Fibroblast of skin of scalp (primary cell): ENCODE data around the gene FOXD4.
"Not testable (repeated sequence)": the region's sequence is repeated elsewhere in the genome, so short reads cannot be mapped to it uniquely, and the experiment has no call there.

ENCODE experiments used
- DNase-seq: peaks from one replicate; pipeline ENCODE4 v3.0.0-alpha.2; 2013

The FOXD4 gene

GRCh38 chr9:90851-91250 lies 27.4 kb downstream of the FOXD4 start:
- DNase-seq, result not testable (repeated sequence)

GRCh38 chr9:88396-89037 lies 29.7 kb downstream of the FOXD4 start:
- not testable (repeated sequence) for DNase-seq

GRCh38 chr9:87860-88259 lies 30.4 kb downstream of the FOXD4 start:
- DNase-seq, result not testable (repeated sequence)

GRCh38 chr9:87105-87504 lies 31.1 kb downstream of the FOXD4 start:
- DNase-seq, result not testable (repeated sequence)

GRCh38 chr9:86697-87096 lies 31.5 kb downstream of the FOXD4 start:
- DNase-seq, result not testable (repeated sequence)

GRCh38 chr9:82932-83689 lies 35.1 kb downstream of the FOXD4 start:
- not testable (repeated sequence) for DNase-seq

- not testable (repeated sequence) for DNase-seq
Measured at GRCh38 chr9:78333-78732, 39.9 kb downstream of the FOXD4 start.

GRCh38 chr9:76389-76788 lies 41.8 kb downstream of the FOXD4 start:
- DNase-seq, result not testable (repeated sequence)

GRCh38 chr9:73900-74525 lies 44.2 kb downstream of the FOXD4 start:
- not testable (repeated sequence) for DNase-seq

GRCh38 chr9:73076-73899 lies 44.9 kb downstream of the FOXD4 start:
- DNase-seq, result peak; percentile 15
